Measurements from ENCODE around the gene PHC2. TPM values are rescaled to one million over a fixed set of nuclear protein-coding genes. Genes with fewer than 3 reads are reported as not detected.
A peak's percentile ranks its signal among the peaks of the same experiment; 100 is the strongest.

The PHC2 gene
- polyA plus RNA-seq, 1 donor: 58.2 TPM

DNA sequence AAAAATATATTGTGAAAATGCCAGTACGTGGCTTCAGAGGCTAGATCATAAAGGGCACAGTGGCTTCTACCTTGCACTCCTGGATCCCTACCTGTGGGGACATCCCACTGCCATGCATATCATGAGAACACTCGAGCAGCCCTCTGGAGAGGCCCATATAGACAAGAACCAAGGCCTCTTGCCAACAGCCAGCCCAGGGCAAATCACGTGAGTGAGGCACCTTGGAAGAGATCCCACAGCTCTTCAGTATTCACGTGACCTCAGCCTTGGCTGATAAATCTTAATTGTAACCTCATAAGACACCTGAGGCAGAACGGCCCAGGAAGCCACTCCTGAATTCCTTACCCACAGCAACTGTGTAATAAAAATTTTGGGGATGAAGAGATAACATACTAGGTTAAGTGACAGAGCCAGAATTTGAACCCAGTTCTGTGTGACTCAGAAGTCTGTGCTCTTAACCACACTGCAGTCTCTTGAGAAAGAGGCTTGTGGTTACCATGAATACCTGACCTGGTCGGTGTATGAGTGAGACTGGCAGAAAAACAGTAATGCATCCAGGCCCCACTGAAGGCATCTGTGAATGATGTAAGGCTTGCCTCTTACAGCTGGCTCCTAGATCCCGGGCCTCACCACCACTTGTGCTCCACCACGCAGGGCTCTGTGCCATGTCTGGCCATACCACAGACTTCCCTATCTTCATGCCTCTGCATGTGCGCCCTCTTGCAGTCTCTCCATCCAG is 103.1 kb downstream of the PHC2 start:
- H3K27ac ChIP-seq (ENCODE audit: low read length): no peak overlapping the region
- WGBS (ENCODE audit: insufficient coverage, low lambda C conversion rate): no CpG with 5 or more reads among the region's 9 CpGs
- no peak overlapping the region for H3K4me3 ChIP-seq (ENCODE audit: low read length)
- peaks cover 6% of the 10 kb centered on the region for H3K4me1 ChIP-seq (ENCODE audit: control insufficient read depth, insufficient read depth, low read length)
- H3K27me3 ChIP-seq (ENCODE audit: control insufficient read depth, insufficient read depth, low read length): no peaks in the 10 kb centered on the region
- peaks cover 100% of the 10 kb centered on the region for H3K36me3 ChIP-seq (ENCODE audit: control insufficient read depth, insufficient read depth, low read length)
- peak in 1 of 2 donors; percentile 58 for DNase-seq
- no peaks in the 10 kb centered on the region for H3K9me3 ChIP-seq (ENCODE audit: control insufficient read depth, low read depth, low read length)

GRCh38 chr1:33326785-33327184 is 104.1 kb downstream of the PHC2 start:
- Histone ChIP-seq H3K27ac (ENCODE audit: low read length) (no peak overlapping the region), H3K9me3 (ENCODE audit: control insufficient read depth, low read depth, low read length) (no peaks in the 10 kb centered on the region), H3K4me1 (ENCODE audit: control insufficient read depth, insufficient read depth, low read length) (peaks cover 6% of the 10 kb centered on the region), H3K27me3 (ENCODE audit: control insufficient read depth, insufficient read depth, low read length) (no peaks in the 10 kb centered on the region), H3K36me3 (ENCODE audit: control insufficient read depth, insufficient read depth, low read length) (peaks cover 92% of the 10 kb centered on the region), H3K4me3 (ENCODE audit: low read length) (no peak overlapping the region)
- WGBS (ENCODE audit: insufficient coverage, low lambda C conversion rate): 95% methylated on average over 3 of the region's 9 CpGs
- no peak for DNase-seq

GRCh38 chr1:33324677-33325575 is 106.0 kb downstream of the PHC2 start:
- Histone ChIP-seq H3K4me3 (ENCODE audit: low read length) (no peak overlapping the region), H3K4me1 (ENCODE audit: control insufficient read depth, insufficient read depth, low read length) (no peaks in the 10 kb centered on the region), H3K9me3 (ENCODE audit: control insufficient read depth, low read depth, low read length) (no peaks in the 10 kb centered on the region), H3K36me3 (ENCODE audit: control insufficient read depth, insufficient read depth, low read length) (peaks cover 78% of the 10 kb centered on the region), H3K27me3 (ENCODE audit: control insufficient read depth, insufficient read depth, low read length) (no peaks in the 10 kb centered on the region), H3K27ac (ENCODE audit: low read length) (no peak overlapping the region)
- no peak for DNase-seq
- WGBS (ENCODE audit: insufficient coverage, low lambda C conversion rate): no CpG with 5 or more reads among the region's 22 CpGs

DNA sequence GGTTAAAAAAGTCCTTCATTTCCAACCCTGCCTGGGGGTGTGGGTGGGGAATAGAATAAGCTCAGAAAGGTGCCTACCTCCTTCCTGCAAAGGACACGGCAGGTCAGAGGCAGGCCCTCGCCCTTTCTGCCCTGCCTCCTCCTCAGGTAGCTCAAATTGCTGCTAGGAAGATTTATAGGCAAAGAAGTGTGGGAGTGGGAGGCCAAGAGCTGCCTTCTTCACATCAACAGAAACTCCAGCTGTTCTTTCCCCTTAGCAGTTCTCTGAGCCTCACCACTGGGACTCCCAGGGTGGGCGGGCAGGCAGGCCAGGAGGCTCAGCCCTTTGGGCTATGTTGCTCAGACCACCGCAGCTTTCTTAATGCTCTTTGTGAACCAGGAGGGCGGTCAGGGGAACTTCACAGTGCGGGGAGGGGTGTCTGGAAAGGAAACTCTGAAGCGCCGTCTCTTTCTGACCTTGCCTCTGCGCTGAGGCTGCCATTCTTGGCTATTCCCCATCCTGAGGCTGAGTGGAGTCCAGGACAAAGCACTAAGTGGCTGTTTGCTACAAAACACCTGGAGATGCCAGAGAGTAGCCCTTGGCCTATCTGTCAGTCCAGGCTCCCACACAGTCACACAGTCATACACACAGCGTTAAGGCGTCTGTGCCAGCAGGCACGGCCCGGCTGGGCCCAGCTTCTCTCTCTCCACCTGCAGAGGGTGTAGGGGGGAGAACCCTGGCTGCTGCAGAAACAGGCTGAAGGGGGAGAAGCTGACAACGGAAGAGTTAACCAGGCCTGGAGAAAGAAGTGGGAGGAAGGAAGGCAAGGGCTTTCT is 107.0 kb downstream of the PHC2 start:
- DNase-seq: no peak
- Histone ChIP-seq H3K9me3 (ENCODE audit: control insufficient read depth, low read depth, low read length) (no peaks in the 10 kb centered on the region), H3K36me3 (ENCODE audit: control insufficient read depth, insufficient read depth, low read length) (peaks cover 67% of the 10 kb centered on the region), H3K4me1 (ENCODE audit: control insufficient read depth, insufficient read depth, low read length) (no peaks in the 10 kb centered on the region), H3K4me3 (ENCODE audit: low read length) (no peak overlapping the region), H3K27ac (ENCODE audit: low read length) (no peak overlapping the region), H3K27me3 (ENCODE audit: control insufficient read depth, insufficient read depth, low read length) (no peaks in the 10 kb centered on the region)
- no CpG with 5 or more reads among the region's 14 CpGs for WGBS (ENCODE audit: insufficient coverage, low lambda C conversion rate)

DNA sequence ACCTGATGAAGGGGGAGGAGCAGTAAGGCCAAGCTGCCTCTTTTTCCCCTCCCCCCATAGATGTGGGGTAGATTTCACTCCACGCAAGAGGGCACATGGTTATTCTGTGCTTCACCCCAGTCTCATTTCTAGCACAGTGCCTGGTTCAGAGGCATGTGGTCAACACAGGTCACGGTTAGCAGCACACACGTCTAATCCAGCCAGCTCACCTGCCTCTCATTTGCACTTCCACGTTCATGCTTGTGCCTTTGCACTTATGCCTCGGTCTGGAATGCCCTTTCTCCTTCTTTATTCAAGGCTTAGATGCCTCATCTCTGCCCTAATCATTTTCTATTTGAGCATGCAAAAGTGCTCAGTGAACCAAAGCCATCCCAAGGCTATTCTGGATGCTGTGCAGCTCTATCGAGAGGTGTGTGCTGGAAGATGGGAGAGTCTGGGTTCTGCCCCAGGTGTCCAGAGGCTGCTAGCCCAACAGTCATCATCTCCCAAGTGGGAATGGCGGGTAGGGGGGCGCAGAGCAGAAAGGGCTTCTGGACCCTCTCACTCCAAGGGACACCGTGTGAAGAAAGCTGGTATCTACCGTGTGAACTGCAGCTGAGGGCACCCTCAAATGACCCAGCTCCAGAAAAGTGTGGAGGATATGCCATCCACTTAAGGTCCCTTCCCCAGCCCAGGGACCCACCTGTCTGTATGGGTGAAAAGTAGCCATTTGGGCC is 107.9 kb downstream of the PHC2 start:
- Histone ChIP-seq H3K27ac (ENCODE audit: low read length) (no peak overlapping the region), H3K9me3 (ENCODE audit: control insufficient read depth, low read depth, low read length) (no peaks in the 10 kb centered on the region), H3K36me3 (ENCODE audit: control insufficient read depth, insufficient read depth, low read length) (peaks cover 59% of the 10 kb centered on the region), H3K4me3 (ENCODE audit: low read length) (no peak overlapping the region), H3K27me3 (ENCODE audit: control insufficient read depth, insufficient read depth, low read length) (no peaks in the 10 kb centered on the region), H3K4me1 (ENCODE audit: control insufficient read depth, insufficient read depth, low read length) (no peaks in the 10 kb centered on the region)
- DNase-seq: no peak
- 67% methylated on average over 1 of the region's 10 CpGs for WGBS (ENCODE audit: insufficient coverage, low lambda C conversion rate)

GRCh38 chr1:33322109-33322508 is 108.8 kb downstream of the PHC2 start:
- Histone ChIP-seq H3K27me3 (ENCODE audit: control insufficient read depth, insufficient read depth, low read length) (no peaks in the 10 kb centered on the region), H3K4me3 (ENCODE audit: low read length) (no peak overlapping the region), H3K4me1 (ENCODE audit: control insufficient read depth, insufficient read depth, low read length) (no peaks in the 10 kb centered on the region), H3K9me3 (ENCODE audit: control insufficient read depth, low read depth, low read length) (no peaks in the 10 kb centered on the region), H3K27ac (ENCODE audit: low read length) (no peak overlapping the region), H3K36me3 (ENCODE audit: control insufficient read depth, insufficient read depth, low read length) (peaks cover 50% of the 10 kb centered on the region)
- no CpG with 5 or more reads among the region's 6 CpGs for WGBS (ENCODE audit: insufficient coverage, low lambda C conversion rate)
- no peak for DNase-seq

GRCh38 chr1:33321178-33321577 is 109.7 kb downstream of the PHC2 start:
- Histone ChIP-seq H3K36me3 (ENCODE audit: control insufficient read depth, insufficient read depth, low read length) (peaks cover 40% of the 10 kb centered on the region), H3K4me1 (ENCODE audit: control insufficient read depth, insufficient read depth, low read length) (no peaks in the 10 kb centered on the region), H3K4me3 (ENCODE audit: low read length) (no peak overlapping the region), H3K27me3 (ENCODE audit: control insufficient read depth, insufficient read depth, low read length) (no peaks in the 10 kb centered on the region), H3K9me3 (ENCODE audit: control insufficient read depth, low read depth, low read length) (no peaks in the 10 kb centered on the region), H3K27ac (ENCODE audit: low read length) (no peak overlapping the region)
- DNase-seq: no peak
- WGBS (ENCODE audit: insufficient coverage, low lambda C conversion rate): no CpG with 5 or more reads among the region's 5 CpGs

GRCh38 chr1:33320619-33321165 is 110.2 kb downstream of the PHC2 start, which contains the start of gene A3GALT2:
TSS of gene A3GALT2 (minus strand) at chr1:33321098. CDS start at chr1:33321098, 0 bp downstream.
- DNase-seq: no peak
- H3K27ac ChIP-seq (ENCODE audit: low read length): no peak within 1 kb of the TSS
- H3K36me3 ChIP-seq (ENCODE audit: control insufficient read depth, insufficient read depth, low read length): peaks cover 35% of the 10 kb centered on the region
- H3K4me1 ChIP-seq (ENCODE audit: control insufficient read depth, insufficient read depth, low read length): no peaks in the 10 kb centered on the region
- H3K27me3 ChIP-seq (ENCODE audit: control insufficient read depth, insufficient read depth, low read length): no peaks in the 10 kb centered on the region
- H3K4me3 ChIP-seq (ENCODE audit: low read length): no peak within 1 kb of the TSS
- no peaks in the 10 kb centered on the region for H3K9me3 ChIP-seq (ENCODE audit: control insufficient read depth, low read depth, low read length)
- no CpG with 5 or more reads among the region's 8 CpGs for WGBS (ENCODE audit: insufficient coverage, low lambda C conversion rate)

GRCh38 chr1:33319949-33320618 is 110.8 kb downstream of the PHC2 start:
- Histone ChIP-seq H3K27ac (ENCODE audit: low read length) (no peak overlapping the region), H3K27me3 (ENCODE audit: control insufficient read depth, insufficient read depth, low read length) (no peaks in the 10 kb centered on the region), H3K9me3 (ENCODE audit: control insufficient read depth, low read depth, low read length) (no peaks in the 10 kb centered on the region), H3K4me3 (ENCODE audit: low read length) (no peak overlapping the region), H3K36me3 (ENCODE audit: control insufficient read depth, insufficient read depth, low read length) (peaks cover 29% of the 10 kb centered on the region), H3K4me1 (ENCODE audit: control insufficient read depth, insufficient read depth, low read length) (no peaks in the 10 kb centered on the region)
- no peak for DNase-seq
- 85% methylated on average over 4 of the region's 12 CpGs for WGBS (ENCODE audit: insufficient coverage, low lambda C conversion rate)

Measured in large intestine (tissue), 3 donors.